ENCODE data around the gene SLC12A8. TPM values are rescaled to one million over a fixed set of nuclear protein-coding genes. Genes with fewer than 3 reads are reported as not detected.

Gene SLC12A8
- total RNA-seq, 1 donor = 13.4 TPM

DNA sequence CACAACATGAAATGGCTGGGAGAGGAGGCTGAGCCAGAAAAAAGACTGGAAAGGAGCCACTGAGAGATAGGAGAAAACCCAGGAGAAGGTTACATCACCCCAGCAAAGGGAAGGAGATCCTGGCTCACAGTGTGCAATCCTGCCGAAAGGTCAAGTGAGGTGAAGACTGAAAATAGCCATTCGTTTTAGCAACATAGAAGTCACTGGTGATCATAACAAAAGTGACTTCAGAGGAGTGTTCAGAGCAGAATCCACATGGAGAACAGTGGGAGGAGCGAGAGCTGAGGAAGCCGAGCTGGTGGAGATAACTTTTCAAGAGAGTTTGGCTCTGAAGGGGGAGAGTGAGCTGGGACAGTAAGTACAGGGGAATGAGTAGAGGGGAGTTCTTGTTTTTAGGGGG is 151.4 kb downstream of the SLC12A8 start:
- peak overlapping the region; percentile 67 for H3K4me3 ChIP-seq (ENCODE audit: low read depth, low read length)
- DNase-seq (ENCODE audit: low read depth) = peak; percentile 99
- no peak for TF ChIP-seq CTCF (IDR thresholded peaks at IDR 0.05; ENCODE audit: insufficient read depth, low read length)

DNA sequence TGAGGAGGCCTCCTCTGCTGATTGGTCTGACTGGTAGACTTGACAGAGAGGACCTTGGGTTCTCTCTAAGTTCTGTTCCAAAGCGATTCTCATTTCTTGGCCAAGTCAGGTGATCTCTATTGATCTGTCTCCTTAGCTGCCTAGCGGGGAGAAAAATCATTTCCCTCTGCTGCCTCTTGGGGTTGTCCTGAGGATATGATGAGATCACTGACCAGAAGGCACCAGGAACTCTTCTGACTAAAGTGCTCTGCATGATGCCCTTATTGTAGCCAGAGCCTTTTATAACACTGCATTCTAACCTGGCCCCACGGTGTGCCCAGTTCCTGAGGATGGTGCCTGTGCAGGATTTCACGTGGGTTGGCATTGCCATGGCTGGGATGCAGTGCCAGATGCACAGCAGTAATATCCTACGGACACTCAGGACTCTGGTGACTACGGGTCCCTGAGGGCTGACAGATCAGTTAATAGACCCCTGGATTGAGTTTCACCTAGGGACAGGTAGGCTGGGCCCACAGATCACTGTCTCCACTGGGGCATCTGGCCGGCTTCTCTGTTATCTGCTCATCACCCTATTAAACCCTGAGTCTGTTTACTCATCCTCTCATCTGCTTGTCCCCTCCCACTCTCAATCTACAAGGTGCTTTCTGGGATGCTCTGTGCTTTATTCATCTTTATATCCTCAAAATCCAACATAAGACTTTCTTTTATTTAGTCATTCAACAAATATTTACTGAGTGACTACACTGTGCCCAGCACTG is 152.9 kb downstream of the SLC12A8 start:
- H3K4me3 ChIP-seq (ENCODE audit: low read depth, low read length) = no peak overlapping the region
- DNase-seq (ENCODE audit: low read depth) = peak; percentile 33
- TF ChIP-seq CTCF (IDR thresholded peaks at IDR 0.05; ENCODE audit: insufficient read depth, low read length) = peak; percentile 6

DNA sequence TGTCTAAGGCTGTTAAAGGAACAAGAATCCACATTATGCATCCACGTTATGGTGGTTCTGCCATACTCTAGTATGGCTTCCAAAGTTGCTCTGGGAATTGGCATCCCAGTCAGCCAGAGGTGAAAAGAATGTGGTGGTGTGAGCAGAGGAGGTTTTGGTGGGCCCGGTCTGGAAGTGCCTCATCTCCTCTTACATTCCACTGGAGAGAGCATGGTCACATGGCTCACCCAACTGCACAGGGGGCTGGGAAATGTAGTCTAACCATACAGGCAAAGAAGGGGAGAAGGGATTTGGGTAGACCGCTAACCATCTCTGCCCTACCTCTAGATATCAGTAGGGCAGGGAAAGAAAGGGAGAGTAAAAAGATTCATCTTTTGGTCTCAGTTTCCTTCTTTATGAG is 153.6 kb downstream of the SLC12A8 start:
- no peak for TF ChIP-seq CTCF (IDR thresholded peaks at IDR 0.05; ENCODE audit: insufficient read depth, low read length)
- DNase-seq (ENCODE audit: low read depth) = no peak
- no peak overlapping the region for H3K4me3 ChIP-seq (ENCODE audit: low read depth, low read length)

GRCh38 chr3:125058529-125058928 is 154.0 kb downstream of the SLC12A8 start:
- no peak for TF ChIP-seq CTCF (IDR thresholded peaks at IDR 0.05; ENCODE audit: insufficient read depth, low read length)
- H3K4me3 ChIP-seq (ENCODE audit: low read depth, low read length) = no peak overlapping the region
- no peak for DNase-seq (ENCODE audit: low read depth)

DNA sequence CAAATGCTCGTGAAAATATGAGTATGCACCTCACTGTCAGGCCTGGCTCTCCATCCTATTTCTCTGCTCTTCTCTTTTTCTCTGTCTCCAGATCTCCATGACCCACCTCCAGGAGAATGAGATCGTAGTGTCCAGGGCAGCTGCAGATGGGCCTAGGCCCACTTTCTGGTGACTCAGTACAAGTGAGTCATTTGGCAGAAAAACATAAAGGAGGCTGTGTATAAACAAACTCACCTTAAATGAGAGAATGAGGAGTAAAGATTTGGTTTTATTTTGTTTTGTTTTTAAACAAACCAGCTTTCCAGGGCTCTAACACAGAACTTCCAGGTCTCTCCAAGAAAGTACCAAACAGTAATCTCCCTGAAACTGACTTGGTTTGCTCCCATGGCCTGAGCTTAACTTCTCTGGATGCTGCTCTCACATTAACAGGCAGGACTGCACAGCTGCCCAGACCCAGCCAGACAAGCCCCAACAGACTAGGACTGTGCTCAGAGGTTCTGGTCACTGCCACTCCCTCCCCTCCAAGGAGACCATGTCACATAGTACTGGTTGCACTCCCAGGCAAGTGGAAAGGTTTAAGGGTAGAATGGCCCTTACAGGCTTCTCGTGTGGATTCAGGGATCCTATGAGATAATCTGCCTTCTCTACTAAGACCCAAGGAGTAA is 155.2 kb downstream of the SLC12A8 start:
- DNase-seq (ENCODE audit: low read depth) = peak; percentile 83
- no peak overlapping the region for H3K4me3 ChIP-seq (ENCODE audit: low read depth, low read length)
- no peak for TF ChIP-seq CTCF (IDR thresholded peaks at IDR 0.05; ENCODE audit: insufficient read depth, low read length)

GRCh38 chr3:125055913-125056745 is 156.4 kb downstream of the SLC12A8 start, which contains the start of gene HEG1:
Gene HEG1 (minus strand): TSS chr3:125055997. CDS start chr3:125055890, 107 bp downstream.
- H3K4me3 ChIP-seq (ENCODE audit: low read depth, low read length) = peak within 1 kb of the TSS; percentile 96
- TF ChIP-seq CTCF (IDR thresholded peaks at IDR 0.05; ENCODE audit: insufficient read depth, low read length) = no peak
- peak; percentile 87 for DNase-seq (ENCODE audit: low read depth)

All from fibroblast of the aortic adventitia (primary cell).